Measurements from ENCODE around the gene OR3A2.
"Not testable (repeated sequence)": the region's sequence is repeated elsewhere in the genome, so short reads cannot be mapped to it uniquely, and the experiment has no call there.

DNA sequence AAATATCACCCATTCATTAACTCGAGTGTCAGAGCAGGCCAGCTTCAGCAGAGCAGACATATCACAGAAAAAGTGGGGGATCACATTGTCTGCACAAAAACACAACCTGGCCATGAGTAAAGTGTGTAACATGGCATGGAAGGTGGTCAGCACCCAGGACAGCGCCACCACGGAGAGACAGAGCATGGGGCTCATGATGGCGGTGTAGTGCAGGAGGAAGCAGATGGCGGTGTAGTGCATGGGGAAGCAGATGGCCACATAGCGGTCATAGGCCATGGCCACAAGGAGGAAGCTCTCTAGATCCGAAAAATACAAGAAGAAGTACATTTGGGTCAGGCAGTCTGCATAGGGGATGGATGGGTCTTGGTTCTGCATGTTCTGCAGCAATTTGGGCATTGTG, 47.1 kb upstream of the OR3A2 start:
- TF ChIP-seq CTCF, EZH2 (IDR thresholded peaks at IDR 0.05): not testable (repeated sequence)
